ENCODE data around the gene KLHL25. TPM values are rescaled to one million over a fixed set of nuclear protein-coding genes. Genes with fewer than 3 reads are reported as not detected.

The KLHL25 gene
- polyA plus RNA-seq, 1 donor = 9.4 TPM

DNA sequence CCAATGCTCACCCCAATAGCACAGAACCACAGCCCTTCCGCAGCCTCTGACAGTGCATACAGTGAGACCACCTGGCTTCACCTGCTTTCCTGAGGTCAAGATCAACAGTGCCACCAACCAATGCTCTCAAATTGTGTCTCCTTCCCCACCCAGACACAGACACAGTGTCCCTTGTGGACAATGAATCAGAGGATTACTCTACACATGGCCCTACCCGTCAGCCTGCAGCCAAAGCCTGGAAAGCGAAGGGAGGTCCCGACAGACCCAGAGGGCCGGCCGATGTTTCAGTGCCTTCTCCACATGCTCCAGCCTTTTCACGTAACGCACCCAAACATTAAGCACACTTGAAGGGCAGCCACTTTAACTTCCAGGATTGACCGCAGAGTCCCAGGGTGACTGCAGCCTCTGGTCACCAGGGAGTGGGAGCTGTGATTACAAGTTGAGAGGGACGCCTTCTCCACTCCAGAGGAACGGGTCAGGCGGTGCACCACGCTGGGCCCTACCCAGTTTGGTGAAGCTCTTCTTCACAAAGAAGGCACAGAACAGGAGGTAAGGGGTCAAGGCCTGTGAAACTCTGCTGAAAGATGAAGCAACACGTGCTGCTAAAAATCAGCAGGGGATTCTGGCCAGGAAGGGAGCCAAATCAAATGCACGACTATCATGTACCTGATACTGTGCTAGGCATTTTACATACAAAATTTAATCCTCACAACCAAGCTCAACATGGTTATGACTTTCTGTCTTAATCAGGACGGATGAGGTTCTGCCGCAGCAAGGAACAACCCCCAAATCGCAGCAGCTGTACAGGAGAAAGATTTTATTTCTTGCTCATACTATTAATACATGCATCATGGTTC is 17.2 kb downstream of the KLHL25 start:
- no peak for DNase-seq

DNA sequence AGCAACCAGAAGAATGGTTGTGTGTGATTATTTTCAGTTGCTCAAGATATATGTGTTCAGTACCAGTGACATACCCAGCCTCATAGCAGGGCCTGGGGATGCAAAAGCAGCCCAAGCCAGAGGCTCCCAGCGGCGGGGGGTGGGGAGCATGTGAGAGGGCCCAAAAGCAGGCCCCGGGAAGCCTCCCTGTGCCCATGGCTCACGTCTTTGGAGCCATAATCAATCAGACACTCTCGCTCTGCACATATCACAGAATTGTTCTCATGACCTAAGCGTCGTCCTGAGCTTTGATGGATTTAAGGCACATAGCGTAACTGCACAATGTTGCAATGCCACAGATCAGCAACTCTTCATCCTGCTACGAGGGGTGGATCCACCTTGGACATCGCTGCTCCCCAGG is 20.8 kb downstream of the KLHL25 start:
- DNase-seq = no peak

DNA sequence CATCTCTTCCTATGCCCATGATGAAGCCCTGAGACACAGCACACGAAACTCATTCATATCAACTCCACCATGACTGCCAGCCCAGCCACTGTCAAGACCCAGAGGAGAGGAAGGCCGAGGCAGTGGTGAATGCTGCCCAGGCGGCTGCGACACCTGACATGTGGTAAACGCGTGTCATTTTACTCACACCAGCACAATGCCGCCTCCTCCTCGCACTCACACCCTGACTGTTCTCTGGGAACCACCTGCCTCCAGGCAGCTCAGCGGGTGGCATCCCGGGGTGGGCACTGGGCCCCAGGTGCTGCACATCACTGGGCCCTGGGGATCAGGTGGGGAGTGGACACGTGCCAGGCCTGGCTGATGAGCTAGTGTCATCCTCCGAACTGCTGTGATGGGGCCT is 21.5 kb downstream of the KLHL25 start:
- no peak for DNase-seq

DNA sequence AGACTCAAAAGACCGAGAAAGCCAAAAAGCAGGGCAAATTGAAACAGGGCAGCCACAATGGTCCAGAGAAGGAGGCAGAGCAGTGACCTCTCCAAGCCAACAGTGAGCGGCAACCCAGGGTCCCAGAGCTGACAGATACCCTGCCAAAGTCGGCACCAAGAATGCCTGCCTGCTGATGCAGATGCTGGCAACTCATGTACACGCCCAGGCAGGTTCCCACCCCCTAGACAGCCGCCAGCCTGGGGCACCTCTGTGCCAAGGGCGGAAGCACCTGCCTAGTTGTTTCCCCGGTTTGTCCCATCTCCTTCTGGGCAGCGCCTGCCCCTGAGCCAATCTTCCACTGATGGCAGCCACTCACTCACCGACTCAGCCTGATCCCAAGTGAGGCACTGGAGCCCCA is 22.1 kb downstream of the KLHL25 start:
- no peak for DNase-seq

DNA sequence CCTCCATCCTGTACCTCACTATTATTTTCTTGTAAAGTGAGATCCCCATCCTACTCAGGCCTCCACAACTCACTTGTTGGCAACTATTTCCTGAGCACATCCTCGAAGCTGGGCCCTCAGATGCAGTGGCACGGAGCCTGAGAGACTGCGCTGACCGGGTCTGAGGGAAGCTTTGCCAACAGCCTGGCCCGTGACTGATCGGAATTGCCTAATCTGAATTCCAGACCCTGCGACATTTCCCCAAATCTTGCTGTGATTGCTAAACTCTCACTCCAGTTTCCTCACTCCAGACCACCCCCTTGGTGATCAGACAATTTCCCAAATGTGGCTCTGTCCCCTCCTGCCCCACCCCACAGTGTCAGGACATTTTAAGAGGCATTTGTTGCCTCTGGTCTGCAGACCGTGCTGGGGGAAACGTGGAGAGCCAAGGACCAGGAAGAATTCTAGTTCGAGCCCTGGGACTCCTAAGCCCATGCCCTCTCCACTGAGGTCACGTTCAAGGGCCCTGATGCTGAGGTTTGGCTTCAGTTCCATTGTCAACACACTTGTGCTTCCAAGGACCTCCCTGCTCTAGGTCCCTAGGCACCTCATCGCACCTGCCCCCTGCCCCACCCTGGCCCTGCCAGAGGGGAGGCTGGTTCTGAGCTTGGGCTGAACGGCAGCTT is 22.8 kb downstream of the KLHL25 start:
- DNase-seq = no peak

DNA sequence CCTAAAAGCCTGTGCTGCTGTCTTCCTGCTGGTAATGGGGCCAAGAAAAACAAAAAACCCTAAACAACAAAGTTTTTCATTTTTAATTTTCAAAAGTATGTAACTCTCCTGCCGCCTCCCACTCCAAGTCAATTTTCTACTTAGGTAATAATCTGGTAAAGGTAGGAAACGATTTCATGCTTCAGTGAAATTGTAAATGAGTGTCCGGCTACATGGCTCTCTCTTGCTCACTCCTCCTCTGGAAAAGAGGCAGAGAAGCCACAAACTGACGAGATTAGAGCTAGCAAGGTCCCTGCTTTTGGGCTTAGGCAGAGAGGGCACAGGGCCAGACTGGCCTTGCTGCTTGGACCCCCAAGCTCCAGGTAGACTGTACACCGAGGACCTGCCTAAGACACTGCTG is 23.5 kb downstream of the KLHL25 start:
- no peak for DNase-seq

DNA sequence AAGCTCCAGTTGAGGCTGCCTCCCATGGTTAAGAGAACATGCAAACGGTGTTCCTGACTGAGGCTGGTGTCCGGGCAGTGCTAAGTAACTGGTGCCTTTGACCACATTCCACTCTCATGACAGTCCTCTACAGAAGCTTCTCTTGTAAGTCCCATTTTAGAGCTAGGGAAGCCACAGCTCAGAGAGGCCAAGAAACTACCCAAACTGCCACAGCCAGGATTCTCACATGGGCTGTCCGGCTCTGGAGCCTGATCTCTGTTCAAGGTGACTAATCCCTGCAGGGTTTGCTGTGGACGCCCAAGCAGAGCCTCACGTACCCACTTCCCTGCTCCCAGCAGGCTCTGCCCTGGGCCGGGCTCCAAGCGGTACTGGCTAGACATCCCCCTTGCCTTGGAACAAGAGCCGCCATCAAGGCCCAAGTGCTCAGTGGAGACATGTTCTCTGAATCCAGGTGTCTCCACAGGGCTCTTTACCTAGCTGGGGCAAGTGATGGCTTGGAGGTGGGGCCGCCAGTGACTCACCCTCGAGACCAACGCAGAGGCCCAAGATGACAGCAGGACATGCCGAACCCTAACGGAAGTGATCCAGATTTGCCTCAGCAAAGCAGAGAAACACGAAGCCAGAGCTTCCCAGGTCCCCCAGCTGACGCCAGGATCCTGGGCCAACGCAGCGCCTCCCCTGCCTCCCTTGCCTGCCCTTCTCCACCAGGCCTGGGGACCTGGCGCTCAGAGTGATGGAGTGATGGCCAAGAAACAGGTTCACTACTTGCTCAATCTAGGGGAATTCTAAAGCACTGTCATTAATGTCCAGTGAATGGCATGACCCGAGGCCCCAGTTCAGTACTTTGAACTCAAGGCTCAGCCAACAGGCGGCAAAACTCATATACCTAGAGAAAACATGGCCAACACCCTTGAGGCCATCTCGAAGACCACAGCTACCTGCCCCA is 24.4 kb downstream of the KLHL25 start:
- DNase-seq = no peak

DNA sequence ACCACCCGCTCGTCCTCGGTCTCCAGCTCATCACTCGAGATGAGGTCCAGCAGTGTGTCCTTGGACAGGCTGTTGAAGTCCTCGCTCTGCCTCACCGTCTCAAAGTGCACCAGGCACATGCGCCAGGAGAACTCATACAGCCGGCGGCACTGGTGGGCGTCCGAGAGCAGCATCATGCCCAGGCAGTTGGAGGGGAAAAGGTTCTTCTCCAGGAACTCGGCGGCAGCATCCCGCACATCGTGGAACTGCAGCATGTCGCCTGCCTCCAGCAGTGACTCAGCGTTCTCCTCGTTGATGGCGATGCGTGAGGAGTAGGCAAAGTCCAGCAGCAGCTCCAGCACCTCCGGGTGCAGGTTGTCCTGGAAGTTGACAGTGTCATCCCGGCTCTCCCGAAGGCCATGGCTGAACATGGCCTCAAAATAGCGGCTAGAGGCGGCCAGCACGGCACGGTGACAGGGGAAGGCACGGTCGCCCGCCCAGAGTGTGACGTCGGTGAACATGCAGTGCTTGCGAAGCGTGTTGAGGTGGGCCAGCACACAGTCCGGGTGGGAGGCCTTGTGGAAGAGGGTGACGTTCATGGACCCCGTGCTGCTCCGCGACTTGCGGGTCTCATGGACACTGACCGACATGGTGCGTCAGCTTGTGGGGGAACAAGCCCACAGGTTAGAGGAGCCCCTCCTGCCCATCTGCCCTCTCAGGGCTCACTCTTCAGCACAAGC is 25.4 kb downstream of the KLHL25 start:
- DNase-seq = no peak

DNA sequence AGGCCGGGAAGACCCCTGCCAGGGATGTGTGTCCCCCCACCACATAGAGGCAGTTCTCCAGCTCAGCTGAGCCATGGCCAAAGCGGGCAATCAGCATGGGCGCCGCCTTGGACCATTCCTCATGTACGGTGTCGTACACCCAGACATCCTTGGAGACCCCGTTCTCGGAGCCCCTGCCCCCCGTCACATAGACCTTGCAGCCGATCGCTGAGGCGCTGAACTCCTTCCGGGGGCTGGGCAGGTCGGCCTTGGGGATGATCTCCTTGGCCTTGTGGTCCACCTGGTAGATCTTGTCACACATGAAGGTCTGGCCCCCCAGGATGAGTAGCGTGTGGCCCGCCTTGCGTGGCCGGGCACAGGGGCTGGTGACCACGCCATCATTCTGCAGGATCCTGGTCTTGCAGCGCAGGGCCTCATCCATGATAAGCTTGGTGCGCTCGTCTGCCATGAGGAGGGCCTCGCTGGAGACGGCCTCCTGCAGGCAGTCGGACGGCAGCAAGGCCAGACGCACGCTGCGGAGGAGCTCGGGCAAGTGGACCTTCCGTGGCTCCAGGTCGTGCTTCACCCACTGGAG is 26.0 kb downstream of the KLHL25 start:
- no peak for DNase-seq

DNA sequence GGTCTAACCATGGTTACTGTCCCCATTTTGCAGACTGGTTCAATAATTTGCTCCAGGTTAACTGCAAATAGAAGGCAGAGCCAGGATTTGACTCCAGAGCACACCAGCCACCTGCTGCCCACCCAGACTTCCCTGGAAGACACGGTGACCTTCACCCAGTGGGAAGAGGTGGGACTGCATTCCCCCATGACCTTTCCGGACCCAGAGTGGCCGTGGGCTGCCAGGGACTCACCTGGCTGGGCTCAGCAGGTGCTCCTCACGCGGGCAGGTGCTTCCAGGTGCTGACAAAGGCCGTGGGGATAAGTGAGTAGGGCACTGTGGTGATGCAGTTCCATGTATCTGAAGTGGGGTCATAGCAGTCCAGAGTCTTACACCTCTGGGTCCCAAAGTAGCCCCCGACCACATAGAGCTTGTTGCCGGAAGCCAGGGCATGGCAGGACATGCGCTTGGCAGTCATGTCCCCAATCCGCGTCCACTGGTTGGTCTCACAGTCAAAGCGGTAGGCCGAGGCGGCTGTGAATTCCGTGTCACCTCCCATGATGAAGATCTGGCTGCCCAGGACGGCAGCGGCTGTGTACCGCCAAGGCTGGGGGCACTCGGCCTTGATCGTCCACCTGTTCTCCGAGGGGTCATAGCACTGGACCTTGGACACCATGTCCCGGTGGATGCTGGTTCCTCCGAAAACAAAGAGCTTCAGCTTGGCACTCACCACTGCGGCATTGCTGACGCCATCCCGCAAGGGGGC is 26.8 kb downstream of the KLHL25 start:
- DNase-seq = no peak

DNA sequence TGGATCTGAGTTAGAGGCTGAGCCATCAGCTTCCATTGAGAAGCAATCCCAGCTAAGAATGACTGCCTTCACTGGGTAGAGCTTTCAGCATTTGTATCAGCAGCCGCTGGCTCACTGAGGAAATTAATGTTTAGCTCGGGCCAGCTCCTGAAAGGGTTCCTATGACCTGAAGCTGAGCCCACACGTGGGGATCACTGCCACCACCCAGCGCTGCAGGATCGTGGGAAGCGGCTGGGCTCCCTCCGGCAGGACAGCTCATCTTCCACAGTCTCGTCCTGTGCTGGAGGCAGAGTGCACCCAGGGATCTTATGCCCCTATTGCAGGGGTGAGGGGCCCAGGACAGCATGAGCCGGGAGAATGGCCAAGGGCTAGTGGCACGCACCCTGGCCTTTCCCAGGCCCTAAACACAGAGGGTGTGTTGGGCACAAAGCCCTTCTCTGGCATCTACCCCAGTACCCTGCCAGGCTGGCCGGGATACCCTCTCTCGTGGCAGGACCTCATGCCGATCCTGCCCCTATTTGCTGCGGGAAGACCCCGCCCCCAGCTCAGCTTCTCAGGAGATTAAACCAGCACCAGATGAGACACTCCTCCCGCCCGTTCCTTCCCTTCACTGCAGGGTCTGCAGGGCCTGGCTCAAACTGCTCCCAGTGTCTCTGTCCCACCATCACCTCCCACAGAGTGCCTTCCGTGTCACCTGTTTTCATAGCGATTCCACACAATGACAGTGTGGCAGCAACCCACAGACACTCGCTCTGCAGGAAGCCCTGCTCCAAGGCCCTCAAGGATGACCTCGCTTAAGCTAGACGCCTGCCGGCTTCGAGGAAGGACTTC is 28.5 kb downstream of the KLHL25 start:
- DNase-seq = no peak

DNA sequence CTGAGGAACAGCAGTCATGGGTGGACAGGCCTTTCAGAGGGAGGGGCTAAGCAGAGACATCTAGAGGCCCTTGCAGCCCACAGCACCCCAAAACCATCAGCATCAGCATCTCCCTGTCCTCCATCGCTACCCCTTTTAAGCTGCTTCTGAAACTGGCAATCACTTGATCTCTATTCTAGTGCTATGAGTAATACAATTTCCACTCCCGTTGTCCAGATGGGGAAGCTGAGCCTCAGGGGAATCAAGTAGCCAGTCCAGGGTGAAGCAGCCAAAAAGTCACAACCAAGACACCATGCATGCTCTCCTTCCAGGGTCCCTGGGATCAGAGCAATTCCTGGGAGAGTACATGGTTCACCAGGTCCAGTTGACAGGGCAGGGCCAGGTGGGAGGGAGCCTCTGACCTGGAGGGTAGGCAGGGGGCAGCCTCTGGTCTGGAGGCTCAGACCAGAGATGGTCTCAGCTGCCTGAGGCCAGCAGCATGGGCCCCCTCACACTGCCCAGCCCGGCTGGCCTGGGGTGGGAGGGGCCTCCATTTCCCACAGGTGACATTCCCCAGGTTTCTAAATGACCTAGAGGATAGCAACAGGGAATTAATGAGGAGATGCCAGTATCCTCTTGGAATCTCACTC is 30.0 kb downstream of the KLHL25 start:
- no peak for DNase-seq

DNA sequence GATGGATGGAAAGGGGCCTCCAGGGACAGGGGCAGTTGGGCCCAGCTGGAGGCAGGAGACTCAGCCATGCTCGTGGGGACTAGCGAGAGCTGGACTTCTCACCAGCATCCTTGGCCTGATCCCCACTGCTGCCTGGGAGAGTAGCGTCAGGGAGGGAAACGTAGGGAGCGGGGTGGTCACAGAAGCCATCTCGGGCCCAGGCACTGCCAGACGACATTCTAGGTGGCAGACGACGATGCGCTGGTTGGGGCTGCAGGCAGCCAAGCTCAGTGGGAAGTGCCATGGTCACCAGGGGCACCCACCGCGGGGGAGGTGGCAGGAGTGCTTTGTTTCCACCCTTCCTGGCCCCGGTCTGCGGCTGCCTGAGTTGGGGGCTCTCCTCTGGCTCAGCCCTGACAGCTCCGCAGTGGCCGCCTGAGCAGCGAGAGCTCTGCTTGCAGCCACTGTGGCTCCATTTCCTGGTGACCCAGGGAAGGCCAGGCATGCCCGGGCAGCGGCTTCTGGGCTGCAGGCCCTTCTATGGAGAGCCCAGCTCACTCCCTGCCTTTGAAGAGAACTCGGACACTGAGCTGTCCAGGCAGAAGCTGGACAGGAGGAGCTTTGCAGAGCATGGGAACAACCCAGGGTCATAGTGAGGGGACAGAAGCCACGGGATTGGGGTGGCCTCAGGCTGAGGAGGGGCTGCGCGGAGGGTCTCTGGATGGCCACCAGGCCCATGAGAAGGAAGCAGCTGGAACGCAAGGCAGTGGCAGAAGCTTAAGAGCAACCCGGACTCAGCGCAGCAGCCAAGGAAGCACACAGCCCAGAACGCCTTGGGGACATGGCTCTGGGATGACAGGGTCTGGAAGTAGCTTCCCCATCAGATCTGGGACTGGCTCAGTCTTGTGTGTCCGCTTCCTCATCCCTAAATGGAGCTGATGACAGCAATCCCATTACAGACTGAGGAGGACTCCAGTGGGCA is 30.8 kb downstream of the KLHL25 start:
- DNase-seq = no peak

DNA sequence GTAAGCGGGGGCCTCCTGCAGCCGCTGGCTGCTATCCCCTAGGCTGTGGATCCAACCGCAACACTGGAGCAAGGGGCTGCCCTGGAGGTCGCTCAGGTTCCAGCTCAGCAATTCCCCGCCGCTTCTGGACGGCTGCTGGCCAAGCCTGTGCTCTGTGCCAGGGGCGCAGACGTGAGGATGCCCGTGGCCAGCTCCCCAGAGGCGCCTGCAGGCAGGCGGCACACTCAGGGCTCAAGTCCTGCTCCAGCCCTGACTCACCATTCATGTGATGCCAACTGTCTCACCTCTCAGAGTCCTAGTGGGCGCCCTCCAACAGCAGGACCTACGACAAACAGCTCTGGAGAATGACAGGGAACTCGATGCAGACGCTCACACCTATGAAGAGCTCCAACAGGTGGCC is 31.6 kb downstream of the KLHL25 start:
- no peak for DNase-seq

DNA sequence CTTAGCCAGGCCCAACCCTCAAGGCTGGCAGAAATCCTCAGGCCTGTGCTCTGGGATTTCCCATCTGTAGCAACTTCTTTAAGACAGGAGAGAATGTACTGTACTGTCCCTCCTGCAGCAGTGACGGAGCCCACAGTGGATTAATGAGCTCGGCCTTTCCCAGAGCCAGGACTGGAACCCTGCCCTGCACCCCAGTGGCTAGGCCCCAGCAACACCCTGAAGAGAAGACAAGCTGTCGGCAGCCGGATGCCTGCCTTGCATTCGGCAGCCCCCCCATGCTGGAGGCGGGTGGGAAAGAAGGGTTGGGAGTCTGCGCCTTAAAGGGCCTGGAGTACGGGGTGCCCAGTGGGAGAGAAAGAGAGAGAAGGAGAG is 32.0 kb downstream of the KLHL25 start:
- DNase-seq = no peak

DNA sequence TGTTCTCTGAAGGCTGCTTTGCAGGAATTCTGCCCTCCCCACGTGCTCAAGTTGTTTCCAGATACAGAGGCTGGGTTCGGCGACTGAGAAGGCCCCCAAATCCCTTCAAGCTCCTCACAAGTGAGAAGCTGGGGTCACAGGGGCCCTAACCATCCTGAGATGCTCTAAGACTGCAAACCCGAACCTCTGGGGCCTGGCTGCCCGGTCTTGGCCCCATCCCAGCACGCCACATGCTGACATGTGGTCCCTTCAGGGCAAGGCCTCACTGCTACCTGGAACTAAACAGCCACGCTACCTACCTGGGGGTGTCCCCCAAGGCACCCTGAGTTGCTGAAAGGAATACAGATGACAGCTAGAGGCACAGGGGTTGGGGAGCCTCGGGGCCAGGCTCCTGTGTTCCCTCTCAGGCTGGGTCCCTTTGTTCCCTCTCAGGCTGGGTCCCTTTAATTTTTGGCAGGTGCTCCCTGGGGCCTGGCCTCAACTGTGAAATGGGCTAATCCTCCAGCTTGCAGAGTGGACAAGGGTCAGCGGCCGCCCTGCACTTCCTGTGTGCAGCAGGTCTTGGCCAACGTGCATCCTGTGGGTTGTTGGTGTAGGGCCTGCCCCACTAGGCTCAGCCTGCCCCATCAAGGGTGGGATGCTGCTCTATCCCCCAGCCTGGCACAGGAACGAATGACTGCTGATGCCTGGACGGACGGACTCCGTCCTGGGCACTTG is 32.5 kb downstream of the KLHL25 start:
- DNase-seq = no peak

DNA sequence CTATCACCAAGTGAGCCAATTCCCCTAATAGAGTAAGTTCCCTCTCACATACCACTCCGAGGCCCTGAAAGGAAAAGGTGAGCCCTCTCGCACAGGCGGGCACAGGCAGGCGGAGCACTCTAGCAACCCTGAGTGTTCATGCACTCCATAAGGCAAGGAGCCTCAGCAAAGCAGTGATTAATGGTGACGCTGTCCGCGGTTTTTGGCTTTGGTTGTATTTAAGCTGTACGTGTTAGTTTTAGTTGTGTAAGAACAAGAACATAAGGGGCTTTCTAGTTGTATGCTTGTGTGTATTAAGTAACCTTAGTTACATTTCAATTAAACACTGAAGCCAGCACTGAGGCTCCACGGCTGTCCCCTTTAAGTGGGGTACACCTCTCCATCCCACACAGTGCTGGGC is 33.1 kb downstream of the KLHL25 start:
- DNase-seq = no peak
